Right lobe of liver (tissue), 6 donors: ENCODE data around the gene MFAP5. TPM values are rescaled to one million over a fixed set of nuclear protein-coding genes. Genes with fewer than 3 reads are reported as not detected.

Experiments used
- ATAC-seq, 4 donors: fragments of 200-7000 bp; cut with Tn5 transposase; one replicate each; pipeline ENCODE4 v1.9.1; 2020; ENCODE audit warnings: mild to moderate bottlenecking in 4 of 4, moderate library complexity in 4 of 4
- DNase-seq, 3 donors: peaks; one replicate each; pipeline ENCODE4 v3.0.0-alpha.2; 2020
- H3K27ac ChIP-seq, 3 donors: fragments of 200-600 bp; one replicate each; pipeline ENCODE4 v1.8.0; 2022
- H3K27me3 ChIP-seq, 2 donors: fragments of 200-600 bp; one replicate each; pipeline ENCODE4 v1.8.0; 2022
- H3K36me3 ChIP-seq, 4 donors: fragments of 200-600 bp; sonication (generic) in 1 of 4; one replicate each; pipeline versions ENCODE4 v1.5.1 to v1.8.0; 2017 to 2022; ENCODE audit warnings: control low read depth in 1 of 4
- H3K4me1 ChIP-seq, 4 donors: fragments of 200-600 bp; sonication (generic) in 1 of 4; one replicate each; pipeline versions ENCODE4 v1.5.1 to v1.8.0; 2017 to 2022; ENCODE audit warnings: control low read depth in 1 of 4
- H3K4me3 ChIP-seq, 3 donors: fragments of 200-600 bp; one replicate each; pipeline ENCODE4 v1.8.0; 2022
- H3K9me3 ChIP-seq, 4 donors: fragments of 200-600 bp; sonication (generic) in 1 of 4; one replicate each; pipeline versions ENCODE4 v1.5.1 to v1.8.0; 2017 to 2022; ENCODE audit warnings: control low read depth in 1 of 4
- CTCF ChIP-seq, 4 donors: fragments of 200-600 bp in 3 of 4; fragments of 450-650 bp in 1 of 4; IDR thresholded peaks; one replicate each; pipeline versions ENCODE4 v1.5.1 to v1.8.0; 2016 to 2022; ENCODE audit warnings: antibody characterized with exemption in 4 of 4, mild to moderate bottlenecking in 2 of 4
- POLR2A ChIP-seq: fragments of 450-650 bp; IDR thresholded peaks from one replicate; pipeline ENCODE4 v1.6.1; 2017; ENCODE audit warnings: antibody characterized with exemption, mild to moderate bottlenecking
- WGBS: methylation state at CpG from one replicate; pipeline ENCODE4 v1.1.6; 2018; ENCODE audit warnings: low coverage, low lambda C conversion rate; ENCODE audit not compliant: insufficient coverage; ENCODE audit errors: missing lambda C conversion rate; 5-methylcytosine and 5-hydroxymethylcytosine counted together
- intact Hi-C, 2 donors: fragments of 100-400 bp; cut with DNase I; formaldehyde crosslinking; loops; one replicate each; pipeline versions ENCODE4 v1.11.2 to v1.14.1; 2022
- total RNA-seq, 6 experiments: library from RNA; depleted of rRNA in 2 of 6; stranded (reverse); fragments of >200 nt in 2 of 6; fragmentation: NEBNext Ultra II Directional in 3 of 6; extraction: Animal tissue kit (Norgen Biotek cat#: 25700) in 3 of 6; gene quantifications; one replicate each; pipeline versions ENCODE4 v1.1.0 to v1.2.4, GENCODE V29; 2016 to 2023
- donor health status: DM: no; HTN: yes; CAD: no.
- donor health status: DM: no; HTN: no; CAD: no.
- donor health status: DM: no; HTN: no; CAD: no.
- donor health status: DM: no; HTN: yes; CAD: no.
- donor health status: DM: no; HTN: yes; CAD: no.

MFAP5 gene
- total RNA-seq, 6 experiments from 2014 or later = 0.12 to 0.39 TPM; not detected in 4

GRCh38 chr12:8699714-8700113 lies 37.1 kb upstream of the MFAP5 start:
- no peak for ATAC-seq
- Histone ChIP-seq H3K36me3 (no peaks in the 10 kb centered on the region), H3K4me3 (no peak overlapping the region), H3K27ac (no peak overlapping the region), H3K9me3 (no peaks in the 10 kb centered on the region), H3K27me3 (no peaks in the 10 kb centered on the region), H3K4me1 (peaks cover 0 to 4% (median 0%) of the 10 kb centered on the region in 4 donors)
- 32% methylated on average over 4 of the region's 4 CpGs for WGBS
- no peak for TF ChIP-seq CTCF (IDR thresholded peaks at IDR 0.05)
- TF ChIP-seq POLR2A = no peak
- no peak for DNase-seq
- intact Hi-C loops = no loop called here

GRCh38 chr12:8698879-8699278 lies 36.3 kb upstream of the MFAP5 start:
- no peak for ATAC-seq
- no peak for TF ChIP-seq CTCF (IDR thresholded peaks at IDR 0.05)
- no peak for TF ChIP-seq POLR2A
- 23% methylated on average over 2 of the region's 2 CpGs for WGBS
- Histone ChIP-seq H3K36me3 (no peaks in the 10 kb centered on the region), H3K4me1 (peaks cover 0 to 4% (median 0%) of the 10 kb centered on the region in 4 donors), H3K9me3 (no peaks in the 10 kb centered on the region), H3K27me3 (no peaks in the 10 kb centered on the region), H3K27ac (peak overlapping the region in 1 of 3 donors; percentile 74), H3K4me3 (peak overlapping the region; percentile 68 to 89 (median 78))
- intact Hi-C loops = no loop called here
- no peak for DNase-seq

- WGBS = 1% methylated on average over 30 of the region's 85 CpGs
- H3K4me3 ChIP-seq = peak overlapping the region; percentile 68 to 89 (median 78)
- H3K27ac ChIP-seq = peak overlapping the region; percentile 36 to 91 (median 74)
- intact Hi-C loops = no loop called here
- no peaks in the 10 kb centered on the region for H3K27me3 ChIP-seq
- DNase-seq (peak; percentile 54 to 65 (median 59)), ATAC-seq (peak; percentile 59 to 63 (median 62))
- no peak for TF ChIP-seq CTCF (IDR thresholded peaks at IDR 0.05)
- no peak for TF ChIP-seq POLR2A
- H3K9me3 ChIP-seq = no peaks in the 10 kb centered on the region
- H3K4me1 ChIP-seq = peaks cover 0 to 4% (median 0%) of the 10 kb centered on the region in 4 donors
- H3K36me3 ChIP-seq = no peaks in the 10 kb centered on the region
Measured at GRCh38 chr12:8698132-8698851, 35.7 kb upstream of the MFAP5 start.

DNA sequence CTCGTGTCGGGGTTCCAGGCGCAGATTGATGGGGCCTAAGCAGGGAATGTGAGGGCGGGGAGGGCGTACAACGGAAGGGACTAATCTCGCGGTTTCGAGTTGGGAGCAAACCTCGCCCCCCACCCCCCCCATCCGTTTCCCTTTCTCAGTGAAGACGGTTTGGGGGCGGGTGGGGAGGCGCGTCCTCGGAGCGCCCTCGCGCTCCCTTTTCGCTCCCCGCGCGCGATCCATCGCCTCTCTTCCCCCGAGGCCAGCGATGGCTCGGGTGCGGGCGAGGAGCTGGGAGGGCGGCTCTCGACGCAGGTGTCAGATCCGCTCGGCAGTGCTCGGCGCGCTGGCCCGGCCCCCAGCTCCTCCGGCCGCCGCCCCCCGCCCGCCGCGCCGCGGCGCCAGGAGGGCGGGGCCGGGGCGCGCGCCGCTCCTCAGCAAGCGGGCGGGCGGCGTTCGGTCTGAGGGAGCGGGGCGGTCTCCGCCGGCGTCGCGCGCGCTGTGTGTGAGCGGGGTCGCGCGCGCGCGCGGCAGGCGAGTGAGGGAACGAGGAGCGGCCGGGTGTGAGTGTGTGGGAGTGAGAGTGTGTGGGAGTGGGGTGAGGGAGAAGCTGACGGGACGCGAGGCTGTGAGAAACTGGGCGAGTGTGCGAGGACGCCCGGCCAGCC lies 35.0 kb upstream of the MFAP5 start, which contains the start of gene RIMKLB:
TSS of gene RIMKLB (plus strand) at position 516 of the 656 bp plus-strand sequence. CDS start 15,876 bp downstream, outside the sequence.
- H3K36me3 ChIP-seq = no peaks in the 10 kb centered on the region
- peaks cover 0 to 4% (median 0%) of the 10 kb centered on the region in 4 donors for H3K4me1 ChIP-seq
- H3K9me3 ChIP-seq = no peaks in the 10 kb centered on the region
- under 1% methylated on average over 14 of the region's 88 CpGs for WGBS
- intact Hi-C loops = no loop called here
- H3K27ac ChIP-seq = peak within 1 kb of the TSS; percentile 39 to 91 (median 74)
- ATAC-seq (peak; percentile 88 to 91 (median 89)), DNase-seq (peak; percentile 72 to 82 (median 78))
- H3K27me3 ChIP-seq = no peaks in the 10 kb centered on the region
- H3K4me3 ChIP-seq = peak within 1 kb of the TSS; percentile 68 to 89 (median 78)
- TF ChIP-seq CTCF (IDR thresholded peaks at IDR 0.05) (no peak), POLR2A (peak; percentile 31)
